BLaER1 treated with 17β-estradiol and CSF1 and Interleukin-3, amounts not matched to agents 10 nM and 100 nM (cell line): ENCODE data around the gene BMP6.

Experiments used
- H3K27ac ChIP-seq, 11 experiments: shearing (Covaris generic); formaldehyde crosslinking; 2 replicates each; pipeline ENCODE4 v1.8.1; 2022
- H3K27me3 ChIP-seq, 11 experiments: shearing (Covaris generic); formaldehyde crosslinking; 2 replicates each; pipeline ENCODE4 v1.8.1; 2022
- H3K36me3 ChIP-seq, 11 experiments: shearing (Covaris generic); formaldehyde crosslinking; 2 replicates each; pipeline ENCODE4 v1.8.1; 2022
- H3K4me1 ChIP-seq, 10 experiments: shearing (Covaris generic); formaldehyde crosslinking; 2 replicates each; pipeline ENCODE4 v1.8.1; 2022
- H3K4me2 ChIP-seq, 11 experiments: shearing (Covaris generic); formaldehyde crosslinking; 2 replicates each; pipeline ENCODE4 v1.8.1; 2022
- H3K4me3 ChIP-seq, 10 experiments: shearing (Covaris generic); formaldehyde crosslinking; 2 replicates each; pipeline ENCODE4 v1.8.1; 2022
- H3K9ac ChIP-seq, 11 experiments: shearing (Covaris generic); formaldehyde crosslinking; 2 replicates each; pipeline ENCODE4 v1.8.1; 2022
- H3K9me3 ChIP-seq, 11 experiments: shearing (Covaris generic); formaldehyde crosslinking; replicated peaks in 1 of 11; 2 replicates each; pipeline ENCODE4 v1.8.1; 2022
- H4K20me1 ChIP-seq, 11 experiments: shearing (Covaris generic); formaldehyde crosslinking; 2 replicates each; pipeline ENCODE4 v1.8.1; 2022
- Cebpa-rat ChIP-seq, 11 experiments: shearing (Covaris generic); IDR thresholded peaks; 2 replicates each; pipeline ENCODE4 v1.8.1; 2022

Gene BMP6

DNA sequence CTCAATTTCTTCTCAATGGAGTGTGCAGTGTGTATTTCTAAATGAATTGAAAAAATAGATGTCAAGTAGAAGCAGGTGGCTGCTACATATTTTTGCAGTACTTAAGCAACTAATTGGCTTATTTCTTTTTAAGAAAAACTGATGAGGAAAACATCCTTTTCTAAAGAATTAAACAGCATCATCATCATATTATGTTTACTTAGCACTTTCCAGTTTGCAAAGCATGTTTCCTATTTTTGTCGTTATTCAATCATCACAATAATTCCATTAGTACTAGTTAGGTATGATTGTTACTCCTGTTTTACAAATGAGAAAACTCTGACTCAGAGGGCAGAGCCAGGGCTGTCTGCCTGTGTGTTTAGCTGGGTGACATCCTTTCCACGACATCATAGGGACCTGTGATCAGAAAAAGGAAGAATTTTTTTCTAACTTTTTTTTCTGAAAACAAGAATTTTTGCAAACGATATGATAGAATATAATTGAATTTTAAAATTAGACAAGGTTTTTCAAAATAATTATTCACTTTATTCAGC is 22.7 kb upstream of the BMP6 start:
- no peaks in the 10 kb centered on the region for H3K36me3 ChIP-seq
- H3K4me2 ChIP-seq: peak overlapping the region in 3 of 11 experiments; percentile 39 to 53 (median 53); a peak in 4 of 22 replicates
- peak overlapping the region in 2 of 11 experiments; percentile 5 to 59; a peak in 2 of 22 replicates for H3K27ac ChIP-seq
- TF ChIP-seq Cebpa-rat (IDR thresholded peaks at IDR 0.05): no peak
- no peaks in the 10 kb centered on the region for H4K20me1 ChIP-seq
- peaks cover 10 to 53% (median 23%) of the 10 kb centered on the region in 10 experiments for H3K4me1 ChIP-seq
- no peak overlapping the region for H3K4me3 ChIP-seq
- peaks cover 0 to 21% (median 0%) of the 10 kb centered on the region in 11 experiments; a peak in 5 of 22 replicates for H3K9me3 ChIP-seq
- H3K27me3 ChIP-seq: no peaks in the 10 kb centered on the region
- H3K9ac ChIP-seq: no peak overlapping the region

DNA sequence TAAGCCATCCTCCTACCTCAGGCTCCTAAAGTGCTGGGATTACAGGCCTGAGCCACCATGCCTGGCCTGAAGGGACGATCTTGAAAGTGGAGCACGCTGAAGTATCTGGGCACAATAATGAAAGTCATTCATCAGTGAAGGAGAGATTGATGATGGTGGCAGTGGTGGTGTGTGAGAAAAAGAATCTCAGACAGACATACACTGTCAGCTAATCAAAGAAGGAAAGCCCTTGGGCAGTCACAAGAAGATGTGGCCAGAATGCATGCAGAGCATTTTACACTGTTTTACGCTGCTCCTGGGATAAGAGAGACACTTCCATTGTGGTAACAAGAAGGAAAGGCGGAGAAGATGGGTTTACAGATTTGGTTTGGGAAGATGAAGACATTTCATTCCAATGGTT is 20.4 kb upstream of the BMP6 start:
- Histone ChIP-seq H3K4me2 (no peak overlapping the region), H3K27me3 (no peaks in the 10 kb centered on the region), H3K36me3 (no peaks in the 10 kb centered on the region), H3K4me1 (peaks cover 0 to 31% (median 8%) of the 10 kb centered on the region in 10 experiments; a peak in 14 of 20 replicates), H3K9ac (no peak overlapping the region), H3K9me3 (peaks cover 0 to 16% (median 0%) of the 10 kb centered on the region in 11 experiments; a peak in 6 of 22 replicates), H3K4me3 (no peak overlapping the region), H3K27ac (no peak overlapping the region), H4K20me1 (no peaks in the 10 kb centered on the region)
- TF ChIP-seq Cebpa-rat (IDR thresholded peaks at IDR 0.05): no peak

DNA sequence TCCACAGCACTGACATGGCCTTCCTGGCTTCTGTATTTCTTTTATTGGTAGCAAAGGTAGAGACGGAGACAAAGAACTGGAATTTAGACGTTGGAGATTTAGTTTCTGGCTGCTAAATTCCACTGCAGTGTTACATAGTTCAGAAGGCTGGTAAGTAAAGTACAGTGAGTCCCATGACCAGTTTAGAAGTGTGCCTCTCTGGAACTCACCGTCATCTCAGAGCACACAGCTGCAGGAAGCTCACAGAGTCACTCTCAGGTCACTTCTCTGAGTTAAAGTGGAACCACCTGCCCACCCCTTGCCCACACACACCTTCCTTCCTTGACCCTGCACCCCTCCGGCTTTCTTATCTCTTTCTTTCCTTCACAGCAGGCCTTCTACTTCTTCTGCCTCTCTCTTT is 19.6 kb upstream of the BMP6 start:
- H3K9ac ChIP-seq: no peak overlapping the region
- no peaks in the 10 kb centered on the region for H4K20me1 ChIP-seq
- no peak overlapping the region for H3K4me3 ChIP-seq
- H3K27ac ChIP-seq: no peak overlapping the region
- TF ChIP-seq Cebpa-rat (IDR thresholded peaks at IDR 0.05): no peak
- no peak overlapping the region for H3K4me2 ChIP-seq
- no peaks in the 10 kb centered on the region for H3K36me3 ChIP-seq
- H3K27me3 ChIP-seq: no peaks in the 10 kb centered on the region
- peaks cover 0 to 18% (median 7%) of the 10 kb centered on the region in 11 experiments; a peak in 11 of 22 replicates for H3K9me3 ChIP-seq
- peaks cover 0 to 29% (median 6%) of the 10 kb centered on the region in 10 experiments; a peak in 14 of 20 replicates for H3K4me1 ChIP-seq

DNA sequence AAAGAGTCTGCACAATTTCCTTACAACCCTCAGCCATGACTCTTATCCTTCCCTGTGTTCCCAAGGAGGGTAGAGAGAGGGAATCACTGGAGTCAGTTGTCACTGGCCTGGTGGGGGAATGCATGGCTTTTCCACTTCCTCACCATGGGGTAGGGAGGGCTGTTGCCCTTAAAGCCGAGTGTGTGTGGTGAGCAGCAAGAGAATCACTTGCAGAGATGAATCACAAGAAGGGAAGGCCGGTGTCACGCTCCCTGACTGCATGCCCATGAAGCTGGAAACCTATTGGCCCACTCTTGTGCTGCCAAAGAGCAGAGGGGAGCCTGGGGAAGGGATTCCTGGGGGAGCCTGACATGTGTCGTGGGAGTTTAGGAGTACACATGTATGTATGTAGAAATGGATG is 18.1 kb upstream of the BMP6 start:
- Histone ChIP-seq H3K4me2 (no peak overlapping the region), H3K9me3 (peaks cover 0 to 15% (median 8%) of the 10 kb centered on the region in 11 experiments; a peak in 11 of 22 replicates), H3K36me3 (no peaks in the 10 kb centered on the region), H3K27ac (no peak overlapping the region), H3K9ac (no peak overlapping the region), H4K20me1 (no peaks in the 10 kb centered on the region), H3K27me3 (no peaks in the 10 kb centered on the region), H3K4me1 (peaks cover 0 to 13% (median 0%) of the 10 kb centered on the region in 10 experiments; a peak in 5 of 20 replicates), H3K4me3 (no peak overlapping the region)
- TF ChIP-seq Cebpa-rat (IDR thresholded peaks at IDR 0.05): no peak

DNA sequence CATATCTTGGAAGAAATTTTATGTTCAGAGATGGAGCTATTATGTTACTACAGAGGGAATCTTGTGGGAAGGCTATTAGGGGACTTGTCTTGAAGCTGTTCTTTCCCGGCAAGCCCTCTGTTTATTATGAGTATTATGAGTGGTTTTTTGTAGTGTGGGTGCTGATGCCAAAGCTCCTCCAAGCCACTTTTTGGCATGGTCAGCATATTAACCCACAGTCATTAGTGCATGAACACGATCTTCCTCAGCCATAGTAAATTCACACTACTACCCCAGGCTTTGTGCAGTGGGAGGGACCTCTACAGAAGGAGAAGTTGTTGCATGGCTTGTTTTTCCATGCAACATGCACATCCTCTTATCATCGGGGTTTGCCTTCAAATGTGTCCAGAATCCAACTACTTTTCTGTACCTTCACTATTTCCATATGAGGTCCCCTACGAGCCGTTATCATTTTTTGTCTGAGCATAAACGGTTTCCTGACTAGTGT is 6.5 kb upstream of the BMP6 start:
- H3K27ac ChIP-seq: no peak overlapping the region
- H3K9ac ChIP-seq: no peak overlapping the region
- no peak for TF ChIP-seq Cebpa-rat (IDR thresholded peaks at IDR 0.05)
- peaks cover 0 to 34% (median 0%) of the 10 kb centered on the region in 10 experiments; a peak in 7 of 20 replicates for H3K4me1 ChIP-seq
- H3K4me3 ChIP-seq: no peak overlapping the region
- H3K36me3 ChIP-seq: no peaks in the 10 kb centered on the region
- H3K9me3 ChIP-seq: peaks cover 0 to 33% (median 6%) of the 10 kb centered on the region in 11 experiments; a peak in 14 of 22 replicates
- H3K27me3 ChIP-seq: peaks cover 13 to 14% (median 14%) of the 10 kb centered on the region in 11 experiments
- no peaks in the 10 kb centered on the region; a peak in 1 of 22 replicates for H4K20me1 ChIP-seq
- peak overlapping the region in 3 of 11 experiments; percentile 21 to 69 (median 48); a peak in 4 of 22 replicates for H3K4me2 ChIP-seq

DNA sequence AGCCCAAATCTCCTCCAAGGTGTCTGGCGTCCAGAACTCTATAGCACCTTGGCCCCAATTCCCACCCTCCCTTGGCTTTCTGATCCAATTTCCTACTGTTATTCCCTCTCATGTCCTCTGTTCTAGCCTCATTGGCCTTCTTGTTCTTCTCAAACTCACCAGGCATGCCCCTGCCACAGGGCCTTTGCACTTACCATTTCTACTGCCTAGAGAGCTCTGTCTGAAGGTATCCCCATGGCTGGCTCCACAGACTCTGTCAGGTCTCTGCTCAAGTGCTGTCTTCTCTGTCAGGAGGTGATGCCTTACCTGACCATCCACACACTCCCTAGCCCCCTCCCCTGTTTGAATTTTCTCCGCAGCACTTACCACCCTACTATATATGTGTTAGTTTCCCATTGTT is 5.6 kb upstream of the BMP6 start:
- Histone ChIP-seq H3K36me3 (no peaks in the 10 kb centered on the region), H3K4me3 (no peak overlapping the region), H3K27me3 (peaks cover 23 to 24% (median 23%) of the 10 kb centered on the region in 11 experiments), H3K9me3 (peaks cover 0 to 24% (median 6%) of the 10 kb centered on the region in 11 experiments; a peak in 14 of 22 replicates), H3K4me1 (peaks cover 0 to 34% (median 0%) of the 10 kb centered on the region in 10 experiments; a peak in 7 of 20 replicates), H3K27ac (no peak overlapping the region), H4K20me1 (peaks cover 0 to 3% (median 0%) of the 10 kb centered on the region in 11 experiments; a peak in 1 of 22 replicates), H3K4me2 (peak overlapping the region in 1 of 11 experiments; percentile 69; a peak in 2 of 22 replicates), H3K9ac (no peak overlapping the region)
- TF ChIP-seq Cebpa-rat (IDR thresholded peaks at IDR 0.05): no peak

DNA sequence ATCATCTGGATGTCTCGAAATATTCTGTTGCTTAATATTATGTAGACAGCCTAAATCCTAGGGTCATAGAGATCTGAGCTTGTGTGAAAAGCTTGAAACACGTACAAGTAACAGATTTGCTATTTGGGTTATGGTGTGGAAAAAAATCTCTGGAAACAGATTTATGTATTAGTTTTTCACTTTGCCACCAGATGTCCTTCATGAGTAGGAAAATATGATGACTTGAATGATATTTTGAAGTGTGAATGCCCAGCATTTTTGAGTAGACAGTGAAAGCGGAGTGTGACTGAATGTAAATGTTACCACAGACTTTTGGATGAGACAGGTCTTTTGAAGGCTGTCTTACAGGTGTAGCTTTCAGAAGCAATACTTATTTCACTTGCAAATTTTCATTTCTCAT is 4.2 kb upstream of the BMP6 start:
- H4K20me1 ChIP-seq: peaks cover 0 to 12% (median 5%) of the 10 kb centered on the region in 11 experiments; a peak in 15 of 22 replicates
- H3K4me1 ChIP-seq: peaks cover 4 to 34% (median 6%) of the 10 kb centered on the region in 10 experiments; a peak in 19 of 20 replicates
- no peak overlapping the region for H3K9ac ChIP-seq
- no peak overlapping the region for H3K4me3 ChIP-seq
- peak overlapping the region in 1 of 11 experiments; percentile 12; a peak in 1 of 22 replicates for H3K4me2 ChIP-seq
- H3K27me3 ChIP-seq: peaks cover 36 to 37% (median 36%) of the 10 kb centered on the region in 11 experiments
- TF ChIP-seq Cebpa-rat (IDR thresholded peaks at IDR 0.05): no peak
- H3K27ac ChIP-seq: no peak overlapping the region
- no peaks in the 10 kb centered on the region for H3K36me3 ChIP-seq
- peaks cover 0 to 12% (median 3%) of the 10 kb centered on the region in 11 experiments; a peak in 14 of 22 replicates for H3K9me3 ChIP-seq

DNA sequence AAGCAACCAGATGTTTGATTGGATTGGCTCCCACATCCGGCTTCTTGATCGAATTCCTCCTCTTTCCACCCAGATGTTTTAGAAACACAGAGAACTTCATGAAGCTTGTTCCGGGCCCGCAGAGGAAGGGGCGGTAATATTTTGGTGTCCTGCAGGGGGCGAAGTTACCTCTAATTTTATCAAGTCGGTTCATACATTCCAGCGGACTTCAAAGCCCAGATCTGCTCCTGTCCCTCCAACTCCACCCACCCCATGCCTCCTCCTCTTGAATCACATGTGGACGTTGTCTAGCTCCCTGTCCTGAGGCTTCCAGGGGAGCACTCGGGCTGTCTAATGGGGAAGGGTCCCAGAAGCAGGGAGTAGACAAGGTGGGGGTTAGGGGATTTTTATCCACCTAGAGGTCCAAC is 2.9 kb upstream of the BMP6 start:
- H3K4me3 ChIP-seq: no peak overlapping the region
- peaks cover 0 to 26% (median 19%) of the 10 kb centered on the region in 11 experiments; a peak in 18 of 22 replicates for H4K20me1 ChIP-seq
- no peaks in the 10 kb centered on the region for H3K9me3 ChIP-seq
- peaks cover 18 to 41% (median 20%) of the 10 kb centered on the region in 10 experiments for H3K4me1 ChIP-seq
- peaks cover 50 to 51% (median 50%) of the 10 kb centered on the region in 11 experiments for H3K27me3 ChIP-seq
- H3K4me2 ChIP-seq: peak overlapping the region in 2 of 11 experiments; percentile 17 to 25; a peak in 4 of 22 replicates
- H3K27ac ChIP-seq: no peak overlapping the region
- TF ChIP-seq Cebpa-rat (IDR thresholded peaks at IDR 0.05): no peak
- H3K36me3 ChIP-seq: no peaks in the 10 kb centered on the region
- H3K9ac ChIP-seq: no peak overlapping the region

DNA sequence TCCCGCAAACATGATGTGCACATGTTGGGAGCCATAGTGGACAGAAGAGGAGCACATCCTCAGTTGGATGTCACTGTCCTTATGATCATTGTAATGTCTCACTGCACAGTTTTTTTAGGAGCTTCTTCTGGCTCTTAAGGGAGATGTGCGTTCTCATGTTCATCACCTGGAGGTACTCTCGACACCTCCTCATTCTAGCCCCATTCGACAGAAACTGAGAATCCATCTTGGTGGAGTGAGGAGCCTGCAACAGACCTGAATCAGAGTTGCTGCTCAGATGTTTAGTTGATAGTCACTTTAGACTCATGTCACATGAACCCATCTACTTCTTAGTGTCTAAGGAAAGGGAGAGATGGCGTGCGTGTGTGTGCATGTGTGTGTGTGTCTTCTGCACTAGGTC is 2.3 kb upstream of the BMP6 start:
- Histone ChIP-seq H3K4me2 (no peak overlapping the region), H3K27me3 (peaks cover 55 to 56% (median 55%) of the 10 kb centered on the region in 11 experiments), H3K4me3 (no peak overlapping the region), H3K27ac (no peak overlapping the region), H3K4me1 (peaks cover 23 to 46% (median 25%) of the 10 kb centered on the region in 10 experiments), H4K20me1 (peaks cover 0 to 31% (median 24%) of the 10 kb centered on the region in 11 experiments; a peak in 19 of 22 replicates), H3K9me3 (no peaks in the 10 kb centered on the region), H3K36me3 (no peaks in the 10 kb centered on the region), H3K9ac (no peak overlapping the region)
- TF ChIP-seq Cebpa-rat (IDR thresholded peaks at IDR 0.05): no peak
